ENCODE results near the gene SEPTIN7. TPM values are rescaled to one million over a fixed set of nuclear protein-coding genes. Genes with fewer than 3 reads are reported as not detected.

The SEPTIN7 gene
- total RNA-seq, 2 donors from 2014 or later = 155 to 171 TPM

- DNase-seq (ENCODE audit: low spot score) = no peak
- TF ChIP-seq CTCF (IDR thresholded peaks at IDR 0.05) = no peak
- H3K9me3 ChIP-seq = no peaks in the 10 kb centered on the region
- H3K36me3 ChIP-seq = no peaks in the 10 kb centered on the region
- H3K27ac ChIP-seq = no peak overlapping the region
- H3K4me3 ChIP-seq = no peak overlapping the region
- no peaks in the 10 kb centered on the region for H3K27me3 ChIP-seq
- no peaks in the 10 kb centered on the region for H3K4me1 ChIP-seq
These were observed 32.5 kb upstream of the SEPTIN7 start for GRCh38 chr7:35768346-35768745.

GRCh38 chr7:35771776-35772175, 29.1 kb upstream of the SEPTIN7 start:
- Histone ChIP-seq H3K36me3 (no peaks in the 10 kb centered on the region), H3K27ac (no peak overlapping the region), H3K4me1 (no peaks in the 10 kb centered on the region), H3K9me3 (no peaks in the 10 kb centered on the region), H3K27me3 (no peaks in the 10 kb centered on the region), H3K4me3 (no peak overlapping the region)
- no peak for DNase-seq (ENCODE audit: low spot score)
- no peak for TF ChIP-seq CTCF (IDR thresholded peaks at IDR 0.05)

- H3K9me3 ChIP-seq = no peaks in the 10 kb centered on the region
- no peak overlapping the region for H3K4me3 ChIP-seq
- no peaks in the 10 kb centered on the region for H3K4me1 ChIP-seq
- no peak overlapping the region for H3K27ac ChIP-seq
- TF ChIP-seq CTCF (IDR thresholded peaks at IDR 0.05) = no peak
- H3K27me3 ChIP-seq = no peaks in the 10 kb centered on the region
- no peak for DNase-seq (ENCODE audit: low spot score)
- H3K36me3 ChIP-seq = no peaks in the 10 kb centered on the region
These were observed 26.9 kb upstream of the SEPTIN7 start for GRCh38 chr7:35773994-35774393.

- Histone ChIP-seq H3K4me3 (no peak overlapping the region), H3K27ac (no peak overlapping the region), H3K36me3 (no peaks in the 10 kb centered on the region), H3K27me3 (no peaks in the 10 kb centered on the region), H3K9me3 (no peaks in the 10 kb centered on the region), H3K4me1 (no peaks in the 10 kb centered on the region)
- TF ChIP-seq CTCF (IDR thresholded peaks at IDR 0.05) = no peak
- DNase-seq (ENCODE audit: low spot score) = no peak
These were observed 24.2 kb upstream of the SEPTIN7 start for GRCh38 chr7:35776686-35777085.

GRCh38 chr7:35777121-35777520, 23.7 kb upstream of the SEPTIN7 start:
- no peak for TF ChIP-seq CTCF (IDR thresholded peaks at IDR 0.05)
- H3K4me1 ChIP-seq = no peaks in the 10 kb centered on the region
- DNase-seq (ENCODE audit: low spot score) = no peak

GRCh38 chr7:35780070-35780469, 20.8 kb upstream of the SEPTIN7 start:
- no peaks in the 10 kb centered on the region for H3K36me3 ChIP-seq
- TF ChIP-seq CTCF (IDR thresholded peaks at IDR 0.05) = no peak
- no peaks in the 10 kb centered on the region for H3K4me1 ChIP-seq
- H3K27me3 ChIP-seq = no peaks in the 10 kb centered on the region
- H3K4me3 ChIP-seq = no peak overlapping the region
- no peak overlapping the region for H3K27ac ChIP-seq
- H3K9me3 ChIP-seq = no peaks in the 10 kb centered on the region
- DNase-seq (ENCODE audit: low spot score) = no peak

More at GRCh38 chr7:35777121-35777520, 23.7 kb upstream of the SEPTIN7 start:
- Histone ChIP-seq H3K27me3 (no peaks in the 10 kb centered on the region), H3K9me3 (no peaks in the 10 kb centered on the region), H3K4me3 (no peak overlapping the region), H3K36me3 (no peaks in the 10 kb centered on the region), H3K27ac (no peak overlapping the region)
